ENCODE data around the gene ZFR.
"Not testable (repeated sequence)": the region's sequence is repeated elsewhere in the genome, so short reads cannot be mapped to it uniquely, and the experiment has no call there.

The ZFR gene

DNA sequence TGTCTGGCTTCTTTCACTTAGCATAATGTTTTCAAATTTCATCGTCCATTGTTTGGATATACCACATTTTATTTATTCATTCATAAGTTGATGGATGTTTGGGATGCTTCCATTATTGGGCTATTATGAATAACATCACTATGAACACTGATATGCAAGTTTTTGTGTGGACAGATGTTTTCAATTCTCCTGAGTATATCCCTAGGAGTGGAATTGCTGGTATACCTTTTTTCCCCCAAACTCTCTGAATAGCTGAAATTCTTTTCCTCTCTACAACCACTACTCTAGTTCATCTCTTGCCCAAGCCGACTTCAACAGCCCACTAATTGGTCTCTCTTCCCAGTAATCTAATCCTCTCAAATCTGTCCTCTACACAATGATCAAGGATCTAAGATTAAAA is 4.7 kb upstream of the ZFR start:
- DNase-seq: no peak

DNA sequence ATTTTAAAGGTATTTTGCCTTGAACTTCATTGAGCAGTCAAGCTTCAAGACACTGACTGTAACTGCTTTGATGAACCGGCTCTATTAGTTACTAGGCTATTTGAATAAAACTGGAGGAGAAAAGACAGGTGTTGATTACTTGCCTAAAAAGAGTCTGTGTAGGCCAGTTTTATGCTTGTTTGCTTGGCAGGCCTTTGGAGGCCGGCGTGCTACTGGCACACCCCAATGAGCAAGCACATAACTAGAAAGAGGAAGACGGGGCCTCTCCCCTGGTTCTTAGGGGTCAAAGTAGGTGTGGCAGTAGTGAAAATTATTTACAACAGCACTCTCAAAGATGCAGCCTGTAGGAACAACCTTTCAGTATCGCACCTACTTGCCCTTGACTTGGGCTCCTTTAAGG is 2.1 kb upstream of the ZFR start:
- no peak for DNase-seq

DNA sequence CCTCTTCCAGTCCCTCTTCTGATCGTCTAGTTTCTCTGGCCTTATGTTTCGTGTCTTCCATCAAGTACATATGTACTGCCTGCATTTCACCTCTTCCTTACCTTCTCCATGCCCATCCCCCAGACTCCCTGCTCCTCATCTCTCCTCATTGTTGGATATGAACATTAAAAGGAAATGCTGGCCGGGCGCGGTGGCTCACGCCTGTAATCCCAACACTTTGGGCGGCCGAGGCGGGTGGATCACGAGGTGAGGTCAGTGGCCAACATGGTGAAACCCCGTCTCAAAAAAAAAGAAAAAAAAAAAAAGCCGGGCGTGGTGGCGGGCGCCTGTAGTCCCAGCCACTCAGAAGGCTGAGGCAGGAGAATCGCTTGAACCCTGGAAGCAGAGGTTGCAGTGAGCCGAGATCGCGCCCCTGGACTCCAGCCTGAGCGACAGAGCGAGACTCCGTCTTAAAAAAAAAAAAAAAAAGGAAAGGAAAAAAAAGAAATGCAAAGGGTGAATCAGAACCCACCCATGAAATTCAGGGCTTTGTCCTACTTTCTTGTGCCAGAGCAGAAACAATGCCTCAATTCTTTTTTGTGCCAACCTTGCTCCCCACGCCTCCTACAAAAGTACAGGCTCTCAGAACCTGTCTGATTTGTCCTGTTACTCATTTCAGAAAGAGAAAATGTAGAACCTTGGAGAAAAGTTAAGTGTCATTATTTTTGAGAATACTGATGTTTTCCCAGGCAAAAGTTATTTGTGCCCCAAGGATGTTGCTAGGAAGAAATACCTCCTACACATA is 1.5 kb upstream of the ZFR start:
- no peak for DNase-seq

- no peak for DNase-seq
These were observed 783 bp upstream of the ZFR start for GRCh38 chr5:32445287-32445758.

DNA sequence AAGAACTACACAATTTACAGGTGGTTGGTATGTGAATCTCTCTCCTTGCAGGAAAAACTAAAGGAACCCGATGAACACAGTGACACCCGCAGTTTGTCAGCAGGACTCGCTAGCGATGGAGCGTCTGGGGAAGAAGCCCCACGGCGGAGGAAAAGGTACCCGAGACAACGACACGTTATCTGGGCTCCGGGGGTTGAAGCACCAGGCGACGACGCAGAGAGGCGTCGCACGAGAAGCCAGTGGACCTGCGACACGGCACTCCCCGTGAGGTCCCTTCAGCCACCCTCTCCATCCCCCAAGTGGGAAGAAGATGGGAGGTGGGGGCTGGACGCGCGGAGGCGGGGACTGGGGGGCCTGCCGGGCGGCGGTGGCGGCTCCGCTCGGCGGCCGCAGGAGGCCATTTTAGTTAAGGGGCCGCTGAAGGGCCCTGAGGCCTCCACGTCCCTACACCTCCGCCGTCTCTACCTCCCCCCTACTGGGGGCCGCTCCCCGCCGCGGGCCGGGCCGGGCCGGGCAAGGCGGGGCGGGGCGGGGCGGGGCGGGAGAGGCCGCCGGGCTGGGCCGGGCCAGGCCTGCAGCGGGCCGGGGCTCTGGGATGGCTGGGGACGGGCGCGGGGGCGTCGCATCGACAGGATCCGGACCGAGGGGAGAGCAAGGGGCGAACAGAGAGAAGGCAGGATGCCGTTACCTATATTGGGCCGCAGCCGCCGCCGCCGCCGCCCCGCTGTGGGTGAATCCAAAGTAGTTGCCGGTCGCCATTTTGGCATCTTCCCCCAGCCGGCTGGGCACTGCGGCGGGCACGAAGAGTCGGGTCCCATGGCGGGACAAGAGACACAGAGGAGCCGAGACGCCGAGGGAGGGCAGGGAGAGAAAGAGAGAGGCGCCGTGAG is 754 bp downstream of the ZFR start:
- DNase-seq: no peak

DNA sequence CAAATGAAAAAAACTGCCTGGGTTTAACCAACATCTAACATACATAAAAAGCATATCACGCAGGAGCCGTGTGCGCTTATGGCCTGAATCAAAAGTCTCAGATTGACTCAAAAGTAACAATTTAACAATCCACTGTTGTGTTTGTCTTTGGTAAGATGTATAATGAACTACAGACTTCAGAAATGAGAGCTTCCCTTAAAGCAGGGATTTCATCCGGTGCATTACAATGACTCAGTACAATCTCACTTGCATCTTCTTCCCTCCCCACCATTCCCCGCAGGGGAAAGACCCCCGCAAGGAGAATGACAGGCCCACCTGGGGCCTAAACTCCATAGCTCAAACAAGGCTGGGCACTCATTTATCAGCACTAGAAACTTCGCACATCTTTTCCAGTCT is 1.4 kb downstream of the ZFR start:
- DNase-seq: no peak

- no peak for DNase-seq
These were observed 5.4 kb downstream of the ZFR start for GRCh38 chr5:32439086-32439642.

GRCh38 chr5:32436553-32437242 is 7.8 kb downstream of the ZFR start:
- DNase-seq: no peak

DNA sequence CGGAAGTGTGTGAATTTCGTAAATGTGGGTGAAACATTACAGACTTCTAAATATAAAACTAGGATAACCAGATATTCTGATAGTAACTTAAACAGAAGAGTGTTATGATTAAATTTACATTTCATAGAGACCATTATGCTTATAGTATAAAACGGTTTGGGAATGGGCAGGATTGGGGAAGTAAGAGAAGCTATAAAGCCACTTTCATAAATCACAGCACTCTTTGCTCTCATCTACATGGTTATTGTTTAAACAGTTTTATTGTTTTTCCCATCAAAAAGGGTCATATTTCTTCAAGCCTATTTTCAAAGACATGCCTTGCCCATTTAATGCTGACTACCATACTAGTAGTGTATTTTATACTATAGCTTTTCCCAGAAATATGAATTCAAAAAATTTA is 9.2 kb downstream of the ZFR start:
- DNase-seq: no peak

DNA sequence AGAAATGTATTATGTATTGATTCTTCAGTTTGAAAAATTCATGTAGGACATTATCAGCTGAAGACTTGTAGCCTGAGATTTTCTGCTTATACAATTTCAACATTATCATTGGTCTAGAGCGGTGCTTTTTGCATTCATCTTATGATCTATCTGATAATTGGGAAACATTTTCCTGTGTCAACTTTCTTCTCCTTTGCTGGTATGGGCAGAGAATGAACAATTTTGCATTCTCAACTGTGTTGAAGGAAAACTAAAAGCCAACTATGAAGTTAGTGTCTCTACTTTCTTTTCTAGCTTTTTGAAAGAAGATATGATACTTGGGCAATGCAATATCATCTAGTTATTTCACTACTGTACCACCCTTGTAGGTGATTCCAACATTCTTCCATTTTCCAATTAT is 10.3 kb downstream of the ZFR start:
- no peak for DNase-seq

DNA sequence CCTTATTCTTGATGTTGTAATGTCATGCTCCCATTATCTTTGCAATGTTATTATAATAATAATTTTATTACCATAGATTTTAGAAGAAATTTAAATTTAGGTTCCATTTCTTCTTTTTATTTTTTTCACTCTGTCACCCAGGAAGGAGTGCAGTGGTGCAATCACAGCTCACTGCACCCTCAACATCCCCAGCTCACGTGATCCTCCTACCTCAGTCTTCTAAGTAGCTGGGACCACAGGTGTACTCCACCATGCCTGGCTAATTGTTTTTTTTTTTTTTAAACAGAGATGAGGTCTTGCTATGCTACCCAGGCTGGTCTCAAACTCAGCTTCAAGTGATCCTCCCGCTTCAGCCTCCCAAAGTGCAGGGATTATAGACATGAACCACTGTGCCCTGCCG is 11.9 kb downstream of the ZFR start:
- no peak for DNase-seq

GRCh38 chr5:32430825-32431224 is 13.7 kb downstream of the ZFR start:
- DNase-seq: not testable (repeated sequence)

- peak; percentile 76 for DNase-seq
These were observed 16.1 kb downstream of the ZFR start for GRCh38 chr5:32428426-32428825.

DNA sequence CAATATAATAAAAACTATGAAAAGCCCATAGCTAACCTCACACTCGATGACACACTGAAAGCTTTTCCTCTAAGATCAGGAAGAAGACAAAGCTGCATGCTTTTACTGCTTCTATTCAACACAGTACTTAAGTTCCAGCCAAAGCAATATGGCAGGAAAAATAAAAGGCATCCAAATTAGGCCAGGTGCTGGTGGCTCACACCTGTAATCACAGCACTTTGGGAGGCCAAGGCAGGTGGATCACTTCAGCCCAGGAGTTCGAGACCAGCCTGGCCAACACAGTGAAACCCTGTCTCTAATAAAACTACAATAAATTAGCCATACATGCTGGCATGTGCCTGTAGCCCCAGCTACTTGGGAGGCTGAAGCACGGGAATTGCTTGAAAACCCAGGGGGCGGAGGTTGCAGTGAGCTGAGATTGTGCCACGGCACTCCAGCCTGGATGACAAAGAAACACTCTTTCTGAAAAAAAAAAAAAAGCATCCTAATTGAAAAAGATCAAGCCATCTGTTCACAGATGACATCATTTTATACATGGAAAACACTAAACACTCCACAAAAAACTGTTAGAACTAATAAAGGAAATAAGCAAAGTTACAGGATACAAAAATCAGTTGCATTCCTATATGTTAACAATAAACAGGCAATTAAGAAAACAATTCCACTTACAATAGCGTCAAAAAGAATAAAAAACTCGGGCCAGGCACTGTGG is 17.9 kb downstream of the ZFR start:
- DNase-seq: no peak

DNA sequence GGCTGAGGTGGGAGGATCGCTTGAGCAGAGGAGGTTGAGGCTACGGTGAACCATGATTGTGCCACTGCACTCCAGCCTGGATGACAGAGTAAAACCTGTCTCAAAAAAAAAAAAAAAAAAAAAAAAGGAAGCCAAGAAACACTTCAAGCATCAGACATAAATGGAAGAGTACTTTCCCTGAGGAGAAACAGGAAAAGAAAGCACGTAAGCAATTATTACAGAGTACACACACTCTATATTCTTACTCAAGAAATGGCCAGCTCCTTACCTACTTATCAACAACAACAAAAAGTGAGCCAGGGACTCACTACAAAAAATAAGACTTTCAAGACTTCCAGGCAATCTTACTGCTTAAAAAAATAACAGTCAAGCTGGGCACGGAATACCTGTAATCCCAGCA is 21.8 kb downstream of the ZFR start:
- DNase-seq: no peak

GRCh38 chr5:32421075-32421474 is 23.5 kb downstream of the ZFR start:
- DNase-seq: no peak

GRCh38 chr5:32420506-32420905 is 24.0 kb downstream of the ZFR start:
- DNase-seq: no peak

DNA sequence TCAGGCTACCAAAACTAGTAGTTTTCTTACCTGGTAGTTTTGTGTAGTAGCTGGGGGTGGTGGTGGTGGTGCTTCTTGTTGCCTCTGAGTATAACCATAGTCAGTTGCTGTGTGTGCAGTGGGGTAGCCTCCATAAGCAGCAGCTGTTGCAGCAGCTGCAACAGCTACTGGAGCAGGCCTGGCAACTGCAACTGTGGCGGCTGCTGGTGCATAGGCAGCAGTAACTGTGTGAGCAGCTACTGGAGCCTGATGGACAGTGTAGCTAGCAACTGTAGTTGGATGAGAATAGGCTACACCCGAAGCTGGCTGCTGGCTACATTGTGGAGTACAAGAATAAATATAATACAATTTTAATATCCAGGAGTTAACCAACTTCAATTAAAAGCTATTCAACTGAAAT is 24.7 kb downstream of the ZFR start:
- no peak for DNase-seq

- no peak for DNase-seq
These were observed 30.9 kb downstream of the ZFR start for GRCh38 chr5:32413466-32414263.

GRCh38 chr5:32410630-32411029 is 33.9 kb downstream of the ZFR start:
- no peak for DNase-seq

DNA sequence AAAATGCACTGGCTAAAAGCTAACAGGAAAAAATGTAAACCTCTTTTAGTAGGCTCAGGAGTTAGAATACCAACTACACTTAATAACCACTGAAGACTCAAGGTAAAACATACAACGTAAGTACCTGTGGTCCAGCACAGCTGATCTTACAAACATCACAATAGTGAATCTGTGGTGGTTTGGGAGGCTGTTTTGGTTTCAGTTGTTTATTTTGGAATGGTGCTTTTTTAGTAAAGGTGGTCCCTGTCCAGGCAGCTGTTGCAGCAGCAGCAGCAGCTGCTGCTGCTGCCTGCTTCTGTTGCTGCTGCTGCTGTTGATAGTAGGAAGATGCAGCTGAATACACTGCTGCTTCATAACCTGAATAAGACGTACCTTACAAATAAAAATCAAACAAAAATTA is 37.9 kb downstream of the ZFR start:
- no peak for DNase-seq

GRCh38 chr5:32405507-32405906 is 39.0 kb downstream of the ZFR start:
- DNase-seq: no peak

All from NCI-H187 treated with DMSO at 0.1 percent for 48 hours (cell line).